CD4-positive, alpha-beta T cell treated with Interferon gamma for 1 hour (primary cell): Measurements from ENCODE around the gene PLEKHA6.

Source experiments
- DNase-seq: peaks from one replicate; pipeline ENCODE4 v3.0.0-alpha.2; 2020

Gene PLEKHA6

GRCh38 chr1:204203206-204203767, 156.4 kb downstream of the PLEKHA6 start:
- no peak for DNase-seq

- DNase-seq: no peak
Measured at GRCh38 chr1:204202481-204202880, 157.2 kb downstream of the PLEKHA6 start.

- no peak for DNase-seq
Measured at GRCh38 chr1:204201348-204202040, 158.2 kb downstream of the PLEKHA6 start.

- no peak for DNase-seq
Measured at GRCh38 chr1:204199579-204199978, 160.2 kb downstream of the PLEKHA6 start.

GRCh38 chr1:204198348-204199340, 161.1 kb downstream of the PLEKHA6 start:
- DNase-seq: no peak

- no peak for DNase-seq
Measured at GRCh38 chr1:204197068-204197467, 162.7 kb downstream of the PLEKHA6 start.

GRCh38 chr1:204196068-204196795, 163.5 kb downstream of the PLEKHA6 start, which contains the start of gene KISS1:
TSS of gene KISS1 (minus strand) at chr1:204196491. CDS start at chr1:204192876, 3,615 bp downstream.
- no peak for DNase-seq

GRCh38 chr1:204194771-204195170, 165.0 kb downstream of the PLEKHA6 start:
- DNase-seq: no peak

- DNase-seq: no peak
Measured at GRCh38 chr1:204194080-204194479, 165.6 kb downstream of the PLEKHA6 start.

GRCh38 chr1:204192589-204193352, 167.0 kb downstream of the PLEKHA6 start:
- no peak for DNase-seq

- DNase-seq: no peak
Measured at GRCh38 chr1:204192046-204192445, 167.7 kb downstream of the PLEKHA6 start.

GRCh38 chr1:204191456-204191855, 168.3 kb downstream of the PLEKHA6 start:
- DNase-seq: no peak

GRCh38 chr1:204190212-204191211, 169.2 kb downstream of the PLEKHA6 start:
- peak; percentile 27 for DNase-seq

GRCh38 chr1:204188959-204189639, 170.6 kb downstream of the PLEKHA6 start:
- no peak for DNase-seq

GRCh38 chr1:204186597-204186996, 173.1 kb downstream of the PLEKHA6 start:
- no peak for DNase-seq

- DNase-seq: no peak
Measured at GRCh38 chr1:204181116-204181515, 178.6 kb downstream of the PLEKHA6 start.

- DNase-seq: no peak
Measured at GRCh38 chr1:204180133-204180532, 179.6 kb downstream of the PLEKHA6 start.

- DNase-seq: no peak
Measured at GRCh38 chr1:204178487-204179281, 181.0 kb downstream of the PLEKHA6 start.

- DNase-seq: no peak
Measured at GRCh38 chr1:204177133-204177532, 182.6 kb downstream of the PLEKHA6 start.
